ENCODE data around the gene PLS1. TPM values are rescaled to one million over a fixed set of nuclear protein-coding genes. Genes with fewer than 3 reads are reported as not detected.
"Not testable (repeated sequence)": the region's sequence is repeated elsewhere in the genome, so short reads cannot be mapped to it uniquely, and the experiment has no call there.

Gene PLS1
- total RNA-seq, 1 donor from 2014 or later, result 22.5 TPM

DNA sequence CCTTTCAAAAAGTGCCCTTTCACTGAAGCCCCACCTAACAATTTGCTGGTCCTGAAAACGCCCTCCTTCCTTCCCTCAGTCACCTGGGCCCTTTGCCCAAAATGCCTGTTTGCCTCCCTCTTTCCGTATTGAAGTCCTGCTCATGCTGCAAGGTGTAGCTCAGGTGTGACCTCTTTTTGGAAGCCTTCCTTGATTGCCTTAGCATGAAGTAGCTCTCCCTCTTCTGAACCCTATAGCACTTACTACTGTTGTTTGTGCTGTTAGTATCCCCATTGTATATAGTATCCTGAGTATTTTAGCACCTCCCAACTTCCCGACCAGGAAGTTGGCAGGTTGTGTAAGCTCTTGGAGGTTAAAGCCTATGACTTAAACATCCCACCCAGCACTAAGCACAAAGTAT is 1.7 kb downstream of the PLS1 start:
- H3K36me3 Mint-ChIP-seq, result peaks cover 3% of the 10 kb centered on the region
- Histone ChIP-seq H3K4me2 (peak overlapping the region; percentile 96), H3K27me3 (peaks cover 16% of the 10 kb centered on the region)

DNA sequence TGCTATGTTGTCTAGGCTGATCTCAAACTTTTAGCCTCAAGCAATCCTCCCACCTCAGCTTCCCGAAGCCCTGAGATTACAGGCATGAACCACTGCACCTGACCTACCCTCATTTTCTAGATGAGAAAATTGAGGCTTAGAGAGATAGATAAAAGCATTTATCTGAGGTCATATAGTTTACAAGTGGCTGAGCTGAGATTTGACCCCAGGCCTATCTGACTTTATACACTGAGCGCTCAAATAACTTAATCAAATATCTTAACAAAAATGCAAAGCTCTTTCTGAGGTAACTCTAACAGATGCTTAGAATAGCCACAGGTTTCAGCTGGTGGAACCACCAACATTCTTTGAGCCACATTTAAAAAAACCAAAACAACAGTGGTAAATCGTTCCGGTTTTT is 5.5 kb downstream of the PLS1 start:
- Mint-ChIP-seq H3K27me3 (ENCODE audit: insufficient read depth, low read depth) (peaks cover 4% of the 10 kb centered on the region), H3K9me3 (no peaks in the 10 kb centered on the region), H3K36me3 (peaks cover 4% of the 10 kb centered on the region), H3K4me3 (no peak overlapping the region), H3K4me1 (peaks cover 14% of the 10 kb centered on the region), H3K27ac (no peak overlapping the region)
- no peak for DNase-seq (ENCODE audit: low spot score)
- peaks cover 7% of the 10 kb centered on the region for H3K27me3 ChIP-seq
- no peaks in the 10 kb centered on the region for H3K9me3 ChIP-seq (ENCODE audit: low read depth)
- TF ChIP-seq, protein P1, sequence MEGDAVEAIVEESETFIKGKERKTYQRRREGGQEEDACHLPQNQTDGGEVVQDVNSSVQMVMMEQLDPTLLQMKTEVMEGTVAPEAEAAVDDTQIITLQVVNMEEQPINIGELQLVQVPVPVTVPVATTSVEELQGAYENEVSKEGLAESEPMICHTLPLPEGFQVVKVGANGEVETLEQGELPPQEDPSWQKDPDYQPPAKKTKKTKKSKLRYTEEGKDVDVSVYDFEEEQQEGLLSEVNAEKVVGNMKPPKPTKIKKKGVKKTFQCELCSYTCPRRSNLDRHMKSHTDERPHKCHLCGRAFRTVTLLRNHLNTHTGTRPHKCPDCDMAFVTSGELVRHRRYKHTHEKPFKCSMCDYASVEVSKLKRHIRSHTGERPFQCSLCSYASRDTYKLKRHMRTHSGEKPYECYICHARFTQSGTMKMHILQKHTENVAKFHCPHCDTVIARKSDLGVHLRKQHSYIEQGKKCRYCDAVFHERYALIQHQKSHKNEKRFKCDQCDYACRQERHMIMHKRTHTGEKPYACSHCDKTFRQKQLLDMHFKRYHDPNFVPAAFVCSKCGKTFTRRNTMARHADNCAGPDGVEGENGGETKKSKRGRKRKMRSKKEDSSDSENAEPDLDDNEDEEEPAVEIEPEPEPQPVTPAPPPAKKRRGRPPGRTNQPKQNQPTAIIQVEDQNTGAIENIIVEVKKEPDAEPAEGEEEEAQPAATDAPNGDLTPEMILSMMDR (IDR thresholded peaks at IDR 0.05), result no peak
- no peak for TF ChIP-seq EZH2phosphoT487 (IDR thresholded peaks at IDR 0.05)
- no peak for TF ChIP-seq EZH2 (IDR thresholded peaks at IDR 0.05)
- H3F3A ChIP-seq (ENCODE audit: low read depth), result no peaks in the 10 kb centered on the region
- H3K4me1 ChIP-seq, result peaks cover 2% of the 10 kb centered on the region
- H3K79me2 ChIP-seq (ENCODE audit: low read depth), result no peaks in the 10 kb centered on the region
- H3K4me2 ChIP-seq, result no peak overlapping the region
- H3K36me3 ChIP-seq, result no peaks in the 10 kb centered on the region
- H3K9ac ChIP-seq, result no peak overlapping the region
- no peak overlapping the region for H3K27ac ChIP-seq
- H3K4me3 ChIP-seq, result no peak overlapping the region
- no peaks in the 10 kb centered on the region for H4K20me1 ChIP-seq (ENCODE audit: low read depth)
- no peak overlapping the region for H2AFZ ChIP-seq (replicated peaks)

More for the DNA sequence above, 1.7 kb downstream of the PLS1 start:
- Mint-ChIP-seq H3K4me3 (peak overlapping the region; percentile 52), H3K9me3 (no peaks in the 10 kb centered on the region), H3K4me1 (peaks cover 18% of the 10 kb centered on the region), H3K27me3 (ENCODE audit: insufficient read depth, low read depth) (peaks cover 4% of the 10 kb centered on the region), H3K27ac (no peak overlapping the region)
- no peak overlapping the region for H3K4me3 ChIP-seq
- H4K20me1 ChIP-seq (ENCODE audit: low read depth), result no peaks in the 10 kb centered on the region
- no peak for DNase-seq (ENCODE audit: low spot score)
- H3F3A ChIP-seq (ENCODE audit: low read depth), result no peaks in the 10 kb centered on the region
- TF ChIP-seq, protein P1 (IDR thresholded peaks at IDR 0.05), result no peak
- TF ChIP-seq EZH2phosphoT487 (IDR thresholded peaks at IDR 0.05), result no peak
- H3K79me2 ChIP-seq (ENCODE audit: low read depth), result no peaks in the 10 kb centered on the region
- H2AFZ ChIP-seq (replicated peaks), result no peak overlapping the region
- no peaks in the 10 kb centered on the region for H3K9me3 ChIP-seq (ENCODE audit: low read depth)
- H3K4me1 ChIP-seq, result peaks cover 5% of the 10 kb centered on the region
- no peak overlapping the region for H3K27ac ChIP-seq
- no peak overlapping the region for H3K9ac ChIP-seq
- no peaks in the 10 kb centered on the region for H3K36me3 ChIP-seq

DNA sequence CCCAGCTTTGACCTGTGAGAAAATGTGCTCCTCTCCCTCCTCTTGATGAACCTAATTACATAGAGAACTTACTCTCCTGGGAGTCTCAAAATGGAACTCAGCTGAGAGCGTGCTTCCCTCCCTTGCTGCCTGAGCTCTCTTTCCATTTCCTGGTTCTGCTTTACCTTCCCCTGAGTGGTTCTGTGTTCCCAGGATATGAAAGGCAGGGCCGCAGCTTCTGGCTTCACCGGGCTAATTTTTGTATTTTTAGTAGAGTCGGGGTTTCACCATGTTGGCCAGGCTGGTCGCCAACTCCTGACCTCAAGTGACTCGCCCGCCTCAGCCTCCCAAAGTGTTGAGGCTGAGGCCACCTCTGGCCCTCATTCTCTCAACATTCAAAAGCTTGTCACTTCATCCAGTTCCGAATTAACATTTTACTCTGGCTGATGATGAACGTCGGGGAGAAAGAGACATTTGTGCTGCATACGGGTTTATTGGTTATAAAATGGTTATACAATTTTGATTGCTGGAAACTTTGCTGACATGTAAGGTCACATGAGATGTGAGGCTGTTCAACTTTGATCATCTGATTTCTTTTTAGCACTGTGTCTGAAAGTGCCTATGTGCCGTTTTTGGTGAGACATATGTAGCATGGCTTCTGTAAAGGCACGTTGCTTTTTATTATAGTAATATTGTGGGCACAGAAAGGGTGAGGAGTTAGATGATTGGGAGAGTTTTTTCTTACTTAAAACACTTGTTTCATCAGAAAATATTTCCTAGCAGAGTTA is 6.6 kb downstream of the PLS1 start:
- H3K36me3 ChIP-seq, result no peaks in the 10 kb centered on the region
- H3F3A ChIP-seq (ENCODE audit: low read depth), result no peaks in the 10 kb centered on the region
- no peaks in the 10 kb centered on the region for H4K20me1 ChIP-seq (ENCODE audit: low read depth)
- no peaks in the 10 kb centered on the region for H3K27me3 ChIP-seq
- peaks cover 4% of the 10 kb centered on the region for H3K36me3 Mint-ChIP-seq
- H3K79me2 ChIP-seq (ENCODE audit: low read depth), result no peaks in the 10 kb centered on the region
- H3K4me3 Mint-ChIP-seq, result no peak overlapping the region
- peaks cover 3% of the 10 kb centered on the region for H3K4me1 Mint-ChIP-seq
- no peaks in the 10 kb centered on the region for H3K9me3 Mint-ChIP-seq
- no peak overlapping the region for H3K27ac Mint-ChIP-seq
- no peak overlapping the region for H3K9ac ChIP-seq
- peaks cover 2% of the 10 kb centered on the region for H3K27me3 Mint-ChIP-seq (ENCODE audit: insufficient read depth, low read depth)
- H3K27ac ChIP-seq, result no peak overlapping the region
- H3K4me3 ChIP-seq, result no peak overlapping the region
- H3K9me3 ChIP-seq (ENCODE audit: low read depth), result no peaks in the 10 kb centered on the region
- H2AFZ ChIP-seq (replicated peaks), result no peak overlapping the region
- TF ChIP-seq, protein P1 (IDR thresholded peaks at IDR 0.05), result no peak
- TF ChIP-seq EZH2 (IDR thresholded peaks at IDR 0.05) (no peak), EZH2phosphoT487 (IDR thresholded peaks at IDR 0.05) (no peak)
- no peaks in the 10 kb centered on the region for H3K4me1 ChIP-seq
- H3K4me2 ChIP-seq, result no peak overlapping the region
- no peak for DNase-seq (ENCODE audit: low spot score)

DNA sequence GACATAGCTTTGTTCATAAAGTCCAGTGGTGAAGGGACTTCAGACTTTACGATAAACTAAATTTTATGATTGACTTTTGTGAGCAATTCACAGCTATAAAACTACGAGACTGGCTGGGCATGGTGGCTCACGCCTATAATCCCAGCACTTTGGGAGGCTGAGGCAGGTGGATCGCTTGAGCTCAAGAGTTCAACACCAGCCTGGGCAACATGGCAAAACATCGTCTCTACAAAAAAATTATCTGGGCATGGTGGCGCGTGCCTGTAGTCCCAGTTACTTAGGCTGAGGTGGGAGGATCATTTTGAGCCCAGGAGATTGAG is 7.2 kb downstream of the PLS1 start:
- not testable (repeated sequence) for H3F3A ChIP-seq (ENCODE audit: low read depth); H3K4me3 Mint-ChIP-seq; H3K79me2 ChIP-seq (ENCODE audit: low read depth); H2AFZ ChIP-seq (replicated peaks); H3K27me3 ChIP-seq; H3K27ac Mint-ChIP-seq; H3K4me3 ChIP-seq; H3K4me2 ChIP-seq; H3K9me3 Mint-ChIP-seq; H3K4me1 ChIP-seq; H4K20me1 ChIP-seq (ENCODE audit: low read depth); H3K9me3 ChIP-seq (ENCODE audit: low read depth); H3K36me3 Mint-ChIP-seq; H3K9ac ChIP-seq; H3K36me3 ChIP-seq; DNase-seq (ENCODE audit: low spot score); H3K4me1 Mint-ChIP-seq; H3K27me3 Mint-ChIP-seq (ENCODE audit: insufficient read depth, low read depth); H3K27ac ChIP-seq

Data from neural progenitor cell (in vitro differentiated cells).